22Rv1 (cell line): ENCODE data around the gene ZNF614.

Source experiments
- CTCF ChIP-seq: fragments of 450-650 bp; IDR thresholded peaks from 2 replicates; pipeline ENCODE4 v1.5.1; 2017; ENCODE audit warnings: mild to moderate bottlenecking
- ZFX ChIP-seq: fragments of 450-650 bp; IDR thresholded peaks from 2 replicates; pipeline ENCODE4 v1.6.1; 2017; ENCODE audit warnings: antibody characterized with exemption, borderline replicate concordance

- TF ChIP-seq CTCF, result no peak
- TF ChIP-seq ZFX, result no peak
These were observed 62.6 kb downstream of the ZNF614 start for GRCh38 chr19:51965583-51965982.
